Naive B cell (primary cell): Measurements from ENCODE around the gene MPG. TPM values are rescaled to one million over a fixed set of nuclear protein-coding genes. Genes with fewer than 3 reads are reported as not detected.

Experiments used
- ATAC-seq, 2 donors: fragments of 150-1000 bp; cut with Tn5 transposase; 2 replicates each; pipeline ENCODE4 v1.10.0; 2021; ENCODE audit warnings: low read depth in 2 of 2, mild to moderate bottlenecking in 2 of 2, moderate library complexity in 2 of 2
- DNase-seq: peaks from one replicate; pipeline ENCODE4 v3.0.0; 2022
- H3K27ac Mint-ChIP-seq, 6 donors: one replicate each; pipeline ENCODE4 v1.8.0; 2020 to 2022; ENCODE audit warnings: mild to moderate bottlenecking in 6 of 6, mixed read lengths in 6 of 6, moderate library complexity in 5 of 6, inconsistent platforms in 2 of 6
- H3K27me3 Mint-ChIP-seq, 3 donors: one replicate each; pipeline ENCODE4 v1.8.0; 2021 to 2022; ENCODE audit warnings: mixed read lengths in 3 of 3, mild to moderate bottlenecking in 1 of 3
- H3K36me3 Mint-ChIP-seq, 2 donors: one replicate each; pipeline ENCODE4 v1.8.0; 2020 to 2022; ENCODE audit warnings: mixed read lengths in 2 of 2, inconsistent platforms in 1 of 2, mild to moderate bottlenecking in 1 of 2
- H3K4me1 Mint-ChIP-seq, 3 donors: one replicate each; pipeline ENCODE4 v1.8.0; 2020 to 2022; ENCODE audit warnings: mixed read lengths in 3 of 3, inconsistent platforms in 1 of 3, mild to moderate bottlenecking in 1 of 3, moderate library complexity in 1 of 3
- H3K4me3 Mint-ChIP-seq, 8 donors: one replicate each; pipeline ENCODE4 v1.8.0; 2020 to 2022; ENCODE audit warnings: mild to moderate bottlenecking in 8 of 8, mixed read lengths in 8 of 8, moderate library complexity in 8 of 8, inconsistent platforms in 2 of 8
- H3K9me3 Mint-ChIP-seq, 7 donors: one replicate each; pipeline ENCODE4 v1.8.0; 2020 to 2022; ENCODE audit warnings: mixed read lengths in 7 of 7, mild to moderate bottlenecking in 5 of 7, inconsistent platforms in 2 of 7, moderate library complexity in 1 of 7
- polyA plus RNA-seq, 6 donors: library from polyadenylated mRNA; unstranded; fragments of 300-500 nt; fragmentation: Illumina TruSeq; gene quantifications; one replicate each; pipeline ENCODE4 v1.2.3, GENCODE V29; 2021; ENCODE audit warnings: low read depth in 6 of 6

The MPG gene
- polyA plus RNA-seq, 6 donors from 2014 or later: 81.3 to 119 (median 84.6) TPM

GRCh38 chr16:64914-65255, 13.1 kb upstream of the MPG start:
- DNase-seq: no peak
- Mint-ChIP-seq H3K27me3 (peaks cover 6 to 18% (median 6%) of the 10 kb centered on the region in 3 donors), H3K36me3 (no peaks in the 10 kb centered on the region), H3K9me3 (peaks cover 0 to 1% (median 0%) of the 10 kb centered on the region in 7 donors), H3K27ac (peak overlapping the region in 1 of 6 donors; percentile 69), H3K4me1 (peaks cover 5 to 14% (median 9%) of the 10 kb centered on the region in 3 donors), H3K4me3 (no peak overlapping the region)
- ATAC-seq: no peak

GRCh38 chr16:65745-66144, 12.3 kb upstream of the MPG start:
- H3K27me3 Mint-ChIP-seq: peaks cover 6 to 21% (median 11%) of the 10 kb centered on the region in 3 donors
- DNase-seq (peak; percentile 82), ATAC-seq (peak; percentile 93 to 97)
- peaks cover 0 to 1% (median 0%) of the 10 kb centered on the region in 7 donors for H3K9me3 Mint-ChIP-seq
- no peaks in the 10 kb centered on the region for H3K36me3 Mint-ChIP-seq
- H3K4me3 Mint-ChIP-seq: no peak overlapping the region
- peak overlapping the region in 1 of 6 donors; percentile 63 for H3K27ac Mint-ChIP-seq
- H3K4me1 Mint-ChIP-seq: peaks cover 5 to 14% (median 9%) of the 10 kb centered on the region in 3 donors

- peaks cover 0 to 1% (median 0%) of the 10 kb centered on the region in 7 donors for H3K9me3 Mint-ChIP-seq
- H3K36me3 Mint-ChIP-seq: no peaks in the 10 kb centered on the region
- peaks cover 6 to 28% (median 13%) of the 10 kb centered on the region in 3 donors for H3K27me3 Mint-ChIP-seq
- peaks cover 7 to 14% (median 9%) of the 10 kb centered on the region in 3 donors for H3K4me1 Mint-ChIP-seq
- peak overlapping the region in 1 of 6 donors; percentile 16 for H3K27ac Mint-ChIP-seq
- ATAC-seq (no peak), DNase-seq (no peak)
- no peak overlapping the region for H3K4me3 Mint-ChIP-seq
These were observed 11.5 kb upstream of the MPG start for GRCh38 chr16:66309-67182.

- Mint-ChIP-seq H3K4me1 (peaks cover 7 to 14% (median 9%) of the 10 kb centered on the region in 3 donors), H3K36me3 (no peaks in the 10 kb centered on the region), H3K27ac (no peak overlapping the region), H3K9me3 (peaks cover 0 to 1% (median 0%) of the 10 kb centered on the region in 7 donors), H3K4me3 (no peak overlapping the region), H3K27me3 (peaks cover 6 to 27% (median 13%) of the 10 kb centered on the region in 3 donors)
- ATAC-seq: no peak
- no peak for DNase-seq
These were observed 10.7 kb upstream of the MPG start for GRCh38 chr16:67183-67791.

GRCh38 chr16:67884-68789, 9.9 kb upstream of the MPG start:
- ATAC-seq: no peak
- H3K27me3 Mint-ChIP-seq: peaks cover 11 to 32% (median 20%) of the 10 kb centered on the region in 3 donors
- H3K4me3 Mint-ChIP-seq: no peak overlapping the region
- DNase-seq: no peak
- no peak overlapping the region for H3K27ac Mint-ChIP-seq
- peaks cover 11 to 19% (median 14%) of the 10 kb centered on the region in 3 donors for H3K4me1 Mint-ChIP-seq
- no peaks in the 10 kb centered on the region for H3K36me3 Mint-ChIP-seq
- peaks cover 0 to 2% (median 0%) of the 10 kb centered on the region in 7 donors for H3K9me3 Mint-ChIP-seq

GRCh38 chr16:69181-69580, 8.8 kb upstream of the MPG start:
- no peaks in the 10 kb centered on the region for H3K36me3 Mint-ChIP-seq
- no peak for ATAC-seq
- peaks cover 0 to 2% (median 0%) of the 10 kb centered on the region in 7 donors for H3K9me3 Mint-ChIP-seq
- peaks cover 11 to 43% (median 30%) of the 10 kb centered on the region in 3 donors for H3K27me3 Mint-ChIP-seq
- DNase-seq: no peak
- H3K4me3 Mint-ChIP-seq: no peak overlapping the region
- H3K27ac Mint-ChIP-seq: peak overlapping the region in 1 of 6 donors; percentile 19
- H3K4me1 Mint-ChIP-seq: peaks cover 11 to 19% (median 14%) of the 10 kb centered on the region in 3 donors

- no peak for ATAC-seq
- Mint-ChIP-seq H3K9me3 (peaks cover 0 to 2% (median 0%) of the 10 kb centered on the region in 7 donors), H3K4me3 (peak overlapping the region in 5 of 8 donors; percentile 33 to 63 (median 61)), H3K27ac (no peak overlapping the region), H3K4me1 (peaks cover 9 to 10% (median 10%) of the 10 kb centered on the region in 3 donors), H3K36me3 (no peaks in the 10 kb centered on the region), H3K27me3 (peaks cover 15 to 51% (median 39%) of the 10 kb centered on the region in 3 donors)
- DNase-seq: no peak
These were observed 6.8 kb upstream of the MPG start for GRCh38 chr16:71210-71539.

GRCh38 chr16:71540-72401, 6.3 kb upstream of the MPG start:
- H3K9me3 Mint-ChIP-seq: peaks cover 0 to 2% (median 0%) of the 10 kb centered on the region in 7 donors
- DNase-seq (no peak), ATAC-seq (no peak)
- H3K27me3 Mint-ChIP-seq: peaks cover 15 to 51% (median 39%) of the 10 kb centered on the region in 3 donors
- H3K36me3 Mint-ChIP-seq: no peaks in the 10 kb centered on the region
- H3K4me1 Mint-ChIP-seq: peaks cover 13 to 16% (median 16%) of the 10 kb centered on the region in 3 donors
- H3K27ac Mint-ChIP-seq: no peak overlapping the region
- peak overlapping the region in 6 of 8 donors; percentile 12 to 63 (median 54) for H3K4me3 Mint-ChIP-seq

- peaks cover 18 to 23% (median 20%) of the 10 kb centered on the region in 3 donors for H3K4me1 Mint-ChIP-seq
- peak within 1 kb of the TSS in 3 of 6 donors; percentile 0 to 66 (median 7) for H3K27ac Mint-ChIP-seq
- peaks cover 0 to 2% (median 0%) of the 10 kb centered on the region in 7 donors for H3K9me3 Mint-ChIP-seq
- H3K4me3 Mint-ChIP-seq: peak within 1 kb of the TSS; percentile 13 to 88 (median 63)
- H3K27me3 Mint-ChIP-seq: peaks cover 15 to 43% (median 34%) of the 10 kb centered on the region in 3 donors
- H3K36me3 Mint-ChIP-seq: no peaks in the 10 kb centered on the region
- ATAC-seq: peak; percentile 20 to 31
- DNase-seq: no peak
These were observed 5.2 kb upstream of the MPG start, which contains the start of gene RHBDF1 for GRCh38 chr16:72561-73548. TSS of gene RHBDF1 (minus strand) at chr16:72631. CDS start at chr16:65015, 7,616 bp downstream.

- Mint-ChIP-seq H3K9me3 (peaks cover 0 to 2% (median 0%) of the 10 kb centered on the region in 7 donors), H3K27me3 (peaks cover 15 to 38% (median 33%) of the 10 kb centered on the region in 3 donors), H3K27ac (no peak overlapping the region), H3K4me1 (peaks cover 22 to 31% (median 28%) of the 10 kb centered on the region in 3 donors), H3K36me3 (no peaks in the 10 kb centered on the region), H3K4me3 (peak overlapping the region in 4 of 8 donors; percentile 32 to 77 (median 72))
- ATAC-seq (no peak), DNase-seq (no peak)
These were observed 3.8 kb upstream of the MPG start for GRCh38 chr16:74051-74746.
